NCI-H146 (cell line): ENCODE results near the gene AFAP1.

Experiments
- DNase-seq: peaks from one replicate; lab custom pipeline; 2025; lab: John Stamatoyannopoulos, UW

The AFAP1 gene

GRCh38 chr4:7820031-7820818, 119.4 kb downstream of the AFAP1 start:
- DNase-seq, result no peak

DNA sequence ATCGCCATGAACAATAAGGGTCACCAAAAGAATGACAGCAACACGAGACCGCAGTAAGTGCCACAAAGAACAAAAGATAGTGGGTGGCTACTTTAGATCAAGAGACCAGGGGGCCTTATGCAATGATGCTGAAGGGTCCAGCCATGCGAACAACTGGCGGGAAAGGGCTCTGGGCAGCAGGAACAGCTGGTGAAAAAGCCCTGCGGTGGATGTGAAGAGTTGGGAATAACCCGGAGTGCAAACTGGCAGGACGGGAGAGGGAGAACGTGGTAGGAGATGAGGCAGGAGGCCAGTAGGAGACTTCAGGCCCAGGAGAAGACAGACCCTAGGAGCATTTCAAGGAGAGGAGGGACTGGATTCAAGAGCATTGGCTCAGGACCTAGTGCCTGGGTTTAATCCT, 120.2 kb downstream of the AFAP1 start:
- no peak for DNase-seq

DNA sequence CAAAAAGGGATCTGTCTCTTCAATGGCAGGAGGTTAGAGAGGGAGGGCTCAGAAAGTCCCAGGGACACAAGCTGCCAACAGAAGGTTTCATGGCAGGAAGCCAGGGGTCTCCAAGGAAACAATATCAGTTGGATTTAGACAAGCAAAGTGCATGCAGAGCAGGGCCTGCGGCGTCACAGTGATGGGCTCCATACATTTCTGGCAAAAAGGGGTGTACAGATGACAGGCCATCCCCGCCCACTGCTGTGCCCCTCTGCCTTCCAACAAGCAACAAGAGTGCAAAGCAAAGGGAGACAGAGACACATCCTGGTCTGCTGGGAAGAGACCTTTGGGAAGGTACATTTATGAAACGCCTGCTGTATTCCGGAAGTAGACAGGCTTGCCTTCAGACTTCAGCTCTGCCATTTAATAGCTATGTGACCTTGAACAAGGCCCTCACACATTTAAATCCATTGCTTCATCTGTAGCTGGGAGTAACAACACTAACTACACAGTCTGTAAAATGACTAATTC, 121.2 kb downstream of the AFAP1 start:
- DNase-seq, result peak; percentile 8

DNA sequence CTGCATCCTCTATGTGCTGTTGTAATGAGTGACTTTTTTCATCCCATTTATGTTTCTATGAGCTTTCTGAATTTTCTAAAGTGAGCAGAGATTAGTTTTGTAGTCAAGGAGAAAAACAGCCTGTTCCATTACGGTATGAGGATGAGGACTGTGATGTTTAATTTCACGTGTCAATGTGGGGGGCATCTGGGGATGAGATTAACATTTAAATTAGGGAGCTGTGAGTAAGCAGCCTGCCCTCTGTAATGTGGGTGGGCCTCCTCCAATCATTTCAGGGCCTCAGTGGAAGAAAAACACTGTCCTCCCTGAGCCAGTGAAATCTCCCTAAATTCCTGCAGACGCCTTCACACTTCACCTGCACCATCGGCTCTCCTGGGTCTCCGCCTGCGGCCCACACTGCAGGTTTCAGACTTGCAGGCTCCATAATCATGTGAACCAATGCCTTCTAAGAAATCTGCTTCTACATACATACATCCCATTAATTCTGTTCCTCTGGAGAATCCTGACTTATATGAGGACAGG, 121.7 kb downstream of the AFAP1 start:
- no peak for DNase-seq

DNA sequence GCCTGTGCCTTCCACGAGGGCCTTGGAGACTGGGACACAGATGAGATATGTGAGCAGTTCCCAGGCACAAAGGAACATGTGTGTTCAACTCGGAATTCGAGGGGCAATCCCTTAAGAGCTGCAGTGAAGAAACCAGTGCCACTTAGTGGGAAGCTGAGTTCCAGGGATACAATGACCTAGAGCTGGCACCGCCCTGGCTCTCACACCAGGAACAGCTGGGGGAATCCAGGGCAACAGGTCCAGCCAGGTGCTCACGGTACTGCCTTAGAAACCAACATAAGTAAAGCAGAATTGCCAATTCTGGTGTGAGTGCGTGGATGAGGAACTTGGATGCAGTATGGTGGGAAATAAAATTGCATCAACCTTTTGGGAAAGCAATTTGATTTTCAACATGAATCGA, 122.9 kb downstream of the AFAP1 start:
- DNase-seq, result no peak

DNA sequence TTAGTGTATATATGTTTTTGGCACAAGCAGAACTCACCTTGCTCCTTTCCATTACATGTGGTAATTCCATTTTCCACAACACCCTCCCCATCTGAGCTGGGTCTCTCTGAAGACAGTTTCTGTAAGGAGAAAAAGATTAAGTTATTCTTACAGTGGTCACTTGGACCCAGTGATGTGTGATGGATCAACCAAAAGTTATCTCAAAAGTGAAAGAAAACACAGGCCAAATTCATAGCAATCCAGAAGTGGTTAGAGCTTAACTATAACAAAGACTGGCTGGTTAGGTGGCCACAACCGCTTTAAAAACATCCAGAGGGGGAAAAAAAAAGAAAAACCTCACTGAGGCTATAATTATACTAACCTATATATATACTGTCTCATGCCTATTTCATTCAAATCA, 123.7 kb downstream of the AFAP1 start:
- DNase-seq, result no peak

- no peak for DNase-seq
Observed at GRCh38 chr4:7815562-7815961, 124.1 kb downstream of the AFAP1 start.

GRCh38 chr4:7814451-7814850, 125.2 kb downstream of the AFAP1 start:
- no peak for DNase-seq

- DNase-seq, result no peak
Observed at GRCh38 chr4:7813674-7814073, 126.0 kb downstream of the AFAP1 start.

- DNase-seq, result no peak
Observed at GRCh38 chr4:7812921-7813320, 126.7 kb downstream of the AFAP1 start.

DNA sequence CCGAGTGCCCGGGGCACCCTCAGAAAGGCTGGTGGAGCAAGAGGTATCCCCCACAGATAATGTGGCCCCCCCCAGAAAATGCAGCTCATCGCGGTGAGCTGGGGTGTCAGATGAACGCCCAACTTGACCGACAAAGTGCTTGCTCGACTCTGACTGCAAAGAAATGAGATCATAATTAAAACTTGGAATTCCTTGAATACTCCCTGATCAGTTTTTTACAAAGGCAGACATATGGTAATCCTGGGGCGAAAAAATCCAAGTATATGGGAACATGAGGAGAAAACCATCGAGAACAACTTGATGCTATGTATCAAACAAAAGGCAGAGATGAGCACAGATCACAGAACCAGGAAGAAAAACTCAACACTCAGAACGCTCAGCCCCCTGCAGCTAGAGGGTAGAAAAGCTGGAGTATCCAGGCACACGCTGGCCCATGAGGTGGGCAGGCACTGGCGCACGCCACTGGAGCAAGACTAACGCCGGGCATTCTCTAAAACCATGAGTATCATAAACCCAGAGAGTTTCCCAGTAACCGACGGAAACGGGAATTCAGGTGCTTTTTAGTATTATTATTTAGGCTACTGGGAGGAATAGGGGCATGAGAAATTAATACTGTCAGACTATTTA, 127.3 kb downstream of the AFAP1 start:
- no peak for DNase-seq

GRCh38 chr4:7811536-7812191, 128.0 kb downstream of the AFAP1 start:
- DNase-seq, result no peak

- DNase-seq, result no peak
Observed at GRCh38 chr4:7810783-7811535, 128.7 kb downstream of the AFAP1 start.

DNA sequence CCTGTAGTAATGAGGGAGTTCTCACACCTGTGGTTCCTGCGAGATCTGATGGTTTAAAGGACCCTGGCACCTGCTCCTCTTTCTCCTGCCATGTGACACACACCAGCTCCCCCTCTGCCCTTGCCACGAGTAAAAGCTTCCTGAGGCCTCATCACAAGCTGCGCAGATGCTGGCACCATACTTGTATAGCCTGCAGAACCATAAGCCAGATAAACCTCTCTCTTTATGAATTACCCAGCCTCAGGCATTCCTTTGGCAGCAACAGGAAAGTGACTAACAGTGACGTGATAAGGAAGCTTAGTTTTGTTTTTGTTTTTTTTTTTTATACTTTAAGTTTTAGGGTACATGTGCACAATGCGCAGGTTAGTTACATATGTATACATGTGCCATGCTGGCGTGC, 130.9 kb downstream of the AFAP1 start:
- DNase-seq, result no peak

- no peak for DNase-seq
Observed at GRCh38 chr4:7808181-7808580, 131.5 kb downstream of the AFAP1 start.

- DNase-seq, result no peak
Observed at GRCh38 chr4:7807351-7807921, 132.2 kb downstream of the AFAP1 start.

- DNase-seq, result no peak
Observed at GRCh38 chr4:7806338-7807090, 133.1 kb downstream of the AFAP1 start.

DNA sequence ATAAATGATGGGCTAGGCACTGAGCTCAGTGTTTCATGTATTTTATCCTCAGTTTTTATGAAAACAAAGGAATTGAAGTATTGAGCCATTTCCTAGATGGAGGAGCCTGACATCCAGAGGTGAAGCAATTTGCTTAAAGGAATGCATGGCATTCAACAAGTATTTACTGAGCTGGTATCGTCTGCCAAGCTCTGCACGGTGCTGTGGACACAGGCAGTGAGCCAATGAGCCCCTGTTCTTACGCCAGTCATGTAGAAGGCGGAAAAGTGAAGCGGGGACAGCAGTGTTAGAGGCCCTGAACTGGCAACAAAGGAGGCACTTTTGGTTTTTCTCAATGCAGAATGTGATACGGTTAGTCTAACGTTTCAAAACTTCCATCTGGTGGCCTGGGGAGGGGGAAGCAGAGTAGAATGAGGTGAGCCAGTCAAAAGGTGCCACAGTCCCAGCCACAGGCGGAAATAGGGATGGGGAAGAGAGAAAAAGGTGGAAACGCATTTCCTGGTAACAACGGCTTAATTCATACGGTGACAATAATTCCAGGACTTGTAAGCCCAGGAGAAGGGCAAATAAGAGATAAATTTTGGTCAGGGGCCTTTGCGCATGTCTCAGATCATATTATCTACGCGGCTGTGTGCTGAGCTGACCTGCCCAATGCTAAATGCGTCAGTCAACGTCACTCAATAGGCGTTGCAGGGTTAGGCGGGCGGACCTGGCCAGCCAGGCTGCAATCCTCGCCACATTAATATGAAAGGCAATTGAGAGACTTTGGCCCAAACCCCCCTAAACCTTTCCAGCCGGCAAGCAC, 133.9 kb downstream of the AFAP1 start:
- DNase-seq, result no peak

DNA sequence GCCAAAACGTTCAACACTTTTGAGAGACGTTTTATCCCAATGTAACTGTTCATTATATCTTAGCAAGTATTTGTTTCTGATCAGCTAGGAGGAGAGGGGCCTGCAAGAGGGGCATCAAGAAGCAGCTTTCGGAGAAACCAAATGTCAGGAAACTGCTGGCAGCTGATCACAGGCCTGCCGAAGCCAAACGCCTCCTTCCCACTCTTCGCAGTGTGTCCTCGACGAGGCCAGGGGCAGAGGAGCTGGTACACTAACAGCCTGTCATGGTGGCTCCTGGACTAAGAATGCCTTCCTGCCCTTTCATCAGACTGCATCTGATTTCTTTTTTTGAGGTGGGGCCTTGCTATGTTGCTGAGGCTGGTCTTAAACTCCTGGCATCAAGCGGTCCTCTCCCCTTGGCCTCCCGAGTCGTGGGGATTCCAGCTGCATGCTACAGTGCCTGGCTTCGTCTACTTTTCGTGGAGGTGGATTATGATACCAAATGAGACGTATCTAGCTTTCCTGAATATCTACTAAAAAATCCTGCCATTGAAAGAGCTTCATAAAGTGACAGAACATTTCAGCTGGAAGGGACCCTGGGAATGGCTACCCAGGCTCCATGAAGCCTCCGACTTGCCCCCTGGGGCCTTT, 134.8 kb downstream of the AFAP1 start:
- no peak for DNase-seq
